GM12892 (cell line): Measurements from ENCODE around the gene FGGY.

Experiments used
- POLR2A ChIP-seq: IDR thresholded peaks from 2 replicates; pipeline ENCODE4 v1.6.1; 2011; ENCODE audit warnings: low read depth, low read length, control low read depth
- POLR2AphosphoS5 ChIP-seq: IDR thresholded peaks from 2 replicates; pipeline ENCODE4 v1.6.1; 2011; ENCODE audit warnings: low read depth, low read length, control low read depth
- TAF1 ChIP-seq: IDR thresholded peaks from 2 replicates; pipeline ENCODE4 v1.6.1; 2011; ENCODE audit warnings: low read depth, mild to moderate bottlenecking, control low read depth, low read length, borderline replicate concordance

- TF ChIP-seq TAF1 (no peak), POLR2A (no peak), POLR2AphosphoS5 (no peak)
Observed at GRCh38 chr1:59438058-59438560, 141.2 kb downstream of the FGGY start.
